ENCODE results near the gene LAMC1.
A peak's percentile ranks its signal among the peaks of the same experiment; 100 is the strongest.

The LAMC1 gene

GRCh38 chr1:183040547-183040971 is 17.3 kb downstream of the LAMC1 start:
- peak overlapping the region; percentile 14 to 60 (median 44) for H3K27ac Mint-ChIP-seq
- no peak for TF ChIP-seq CTCF (IDR thresholded peaks at IDR 0.05; ENCODE audit: unreplicated experiment in 3 of 3)
- H3K4me1 Mint-ChIP-seq: peaks cover 53% of the 10 kb centered on the region
- H3K27me3 Mint-ChIP-seq (ENCODE audit: low read depth): no peaks in the 10 kb centered on the region
- no peak overlapping the region for H3K4me3 Mint-ChIP-seq
- H3K36me3 Mint-ChIP-seq (ENCODE audit: low read depth): peaks cover 6% of the 10 kb centered on the region
- H3K9me3 Mint-ChIP-seq: no peaks in the 10 kb centered on the region

- no peak for TF ChIP-seq CTCF (IDR thresholded peaks at IDR 0.05; ENCODE audit: unreplicated experiment in 3 of 3)
- no peaks in the 10 kb centered on the region for H3K27me3 Mint-ChIP-seq (ENCODE audit: low read depth)
These were observed 20.0 kb downstream of the LAMC1 start for GRCh38 chr1:183043254-183043653.

GRCh38 chr1:183043872-183044854 is 20.9 kb downstream of the LAMC1 start:
- Mint-ChIP-seq H3K36me3 (ENCODE audit: low read depth) (no peaks in the 10 kb centered on the region), H3K27ac (peak overlapping the region; percentile 40 to 70 (median 61)), H3K9me3 (no peaks in the 10 kb centered on the region), H3K4me3 (no peak overlapping the region), H3K27me3 (ENCODE audit: low read depth) (no peaks in the 10 kb centered on the region), H3K4me1 (peaks cover 57% of the 10 kb centered on the region)
- no peak for TF ChIP-seq CTCF (IDR thresholded peaks at IDR 0.05; ENCODE audit: unreplicated experiment in 3 of 3)

More at GRCh38 chr1:183043254-183043653, 20.0 kb downstream of the LAMC1 start:
- no peaks in the 10 kb centered on the region for H3K36me3 Mint-ChIP-seq (ENCODE audit: low read depth)
- no peak overlapping the region for H3K4me3 Mint-ChIP-seq
- H3K27ac Mint-ChIP-seq: no peak overlapping the region
- no peaks in the 10 kb centered on the region for H3K9me3 Mint-ChIP-seq
- H3K4me1 Mint-ChIP-seq: peaks cover 59% of the 10 kb centered on the region

- Mint-ChIP-seq H3K36me3 (ENCODE audit: low read depth) (no peaks in the 10 kb centered on the region), H3K4me3 (no peak overlapping the region), H3K27ac (peak overlapping the region; percentile 33 to 70 (median 40)), H3K27me3 (ENCODE audit: low read depth) (no peaks in the 10 kb centered on the region), H3K9me3 (no peaks in the 10 kb centered on the region), H3K4me1 (peaks cover 48% of the 10 kb centered on the region)
- no peak for TF ChIP-seq CTCF (IDR thresholded peaks at IDR 0.05; ENCODE audit: unreplicated experiment in 3 of 3)
These were observed 21.9 kb downstream of the LAMC1 start for GRCh38 chr1:183044893-183045649.

GRCh38 chr1:183048087-183049085 is 25.2 kb downstream of the LAMC1 start:
- H3K4me1 Mint-ChIP-seq: peaks cover 40% of the 10 kb centered on the region
- H3K27me3 Mint-ChIP-seq (ENCODE audit: low read depth): no peaks in the 10 kb centered on the region
- H3K4me3 Mint-ChIP-seq: no peak overlapping the region
- peaks cover 8% of the 10 kb centered on the region for H3K36me3 Mint-ChIP-seq (ENCODE audit: low read depth)
- no peak for TF ChIP-seq CTCF (IDR thresholded peaks at IDR 0.05; ENCODE audit: unreplicated experiment in 3 of 3)
- H3K27ac Mint-ChIP-seq: no peak overlapping the region
- no peaks in the 10 kb centered on the region for H3K9me3 Mint-ChIP-seq

All from nephron (organoid).